DND-41 (cell line): ENCODE results near the gene TF.

ENCODE experiments used
- ATAC-seq: fragments of 200-7000 bp; cut with Tn5 transposase; 3 replicates; pipeline ENCODE4 v1.9.1; 2021; ENCODE audit warnings: low read depth; ENCODE audit not compliant: insufficient read depth
- DNase-seq: peaks from one replicate; pipeline ENCODE4 v3.0.0-alpha.2; 2020
- H2AFZ ChIP-seq: 2 replicates; pipeline ENCODE4 v1.6.0; 2012; ENCODE audit warnings: low read depth, low read length
- H3K27ac ChIP-seq: 2 replicates; pipeline ENCODE4 v1.5.1; 2012; ENCODE audit warnings: low read length, inconsistent platforms
- H3K27me3 ChIP-seq: fragments of 200-600 bp; sonication (generic); 2 replicates; pipeline ENCODE4 v1.6.0; 2012; ENCODE audit warnings: low read length, mild to moderate bottlenecking, inconsistent platforms; ENCODE audit not compliant: insufficient read depth, poor library complexity
- H3K36me3 ChIP-seq: 2 replicates; pipeline ENCODE4 v1.5.1; 2012; ENCODE audit warnings: low read length, inconsistent platforms; ENCODE audit not compliant: insufficient read depth
- H3K4me1 ChIP-seq: 2 replicates; pipeline ENCODE4 v1.5.1; 2012; ENCODE audit warnings: mild to moderate bottlenecking, low read length; ENCODE audit not compliant: insufficient read depth
- H3K4me2 ChIP-seq: 2 replicates; pipeline ENCODE4 v1.6.0; 2012; ENCODE audit warnings: mild to moderate bottlenecking, moderate library complexity, low read length, inconsistent platforms; ENCODE audit not compliant: insufficient read depth
- H3K4me3 ChIP-seq, 2 experiments: fragments of 200-600 bp in 1 of 2; shearing (Covaris generic) in 1 of 2; 2 replicates each; pipeline ENCODE4 v1.5.1; 2012 to 2016; ENCODE audit warnings: inconsistent platforms in 2 of 2, low read length in 2 of 2, mild to moderate bottlenecking in 2 of 2, low read depth in 1 of 2, moderate library complexity in 1 of 2
- H3K79me2 ChIP-seq: 2 replicates; pipeline ENCODE4 v1.6.0; 2012; ENCODE audit warnings: low read length, inconsistent platforms; ENCODE audit not compliant: insufficient read depth
- H3K9ac ChIP-seq: 2 replicates; pipeline ENCODE4 v1.6.0; 2012; ENCODE audit warnings: low read depth, mild to moderate bottlenecking, inconsistent platforms, low read length, moderate library complexity
- H3K9me3 ChIP-seq: 2 replicates; pipeline ENCODE4 v1.5.1; 2012; ENCODE audit warnings: low read length, moderate library complexity, mild to moderate bottlenecking, inconsistent platforms; ENCODE audit not compliant: insufficient read depth, severe bottlenecking
- H4K20me1 ChIP-seq: 2 replicates; pipeline ENCODE4 v1.6.0; 2012; ENCODE audit warnings: low read length; ENCODE audit not compliant: insufficient read depth
- EZH2 ChIP-seq: IDR thresholded peaks from 3 replicates; pipeline ENCODE4 v1.6.1; 2012; ENCODE audit warnings: borderline replicate concordance, low read depth, mild to moderate bottlenecking, moderate library complexity, low read length, inconsistent platforms; ENCODE audit not compliant: severe bottlenecking
- TF ChIP-seq, protein P1 (sequence below): IDR thresholded peaks from 2 replicates; pipeline ENCODE4 v1.5.1; 2012; ENCODE audit warnings: borderline replicate concordance, low read length, moderate library complexity, mild to moderate bottlenecking; ENCODE audit not compliant: poor library complexity, severe bottlenecking; ENCODE audit errors: extremely low read depth

TF gene

DNA sequence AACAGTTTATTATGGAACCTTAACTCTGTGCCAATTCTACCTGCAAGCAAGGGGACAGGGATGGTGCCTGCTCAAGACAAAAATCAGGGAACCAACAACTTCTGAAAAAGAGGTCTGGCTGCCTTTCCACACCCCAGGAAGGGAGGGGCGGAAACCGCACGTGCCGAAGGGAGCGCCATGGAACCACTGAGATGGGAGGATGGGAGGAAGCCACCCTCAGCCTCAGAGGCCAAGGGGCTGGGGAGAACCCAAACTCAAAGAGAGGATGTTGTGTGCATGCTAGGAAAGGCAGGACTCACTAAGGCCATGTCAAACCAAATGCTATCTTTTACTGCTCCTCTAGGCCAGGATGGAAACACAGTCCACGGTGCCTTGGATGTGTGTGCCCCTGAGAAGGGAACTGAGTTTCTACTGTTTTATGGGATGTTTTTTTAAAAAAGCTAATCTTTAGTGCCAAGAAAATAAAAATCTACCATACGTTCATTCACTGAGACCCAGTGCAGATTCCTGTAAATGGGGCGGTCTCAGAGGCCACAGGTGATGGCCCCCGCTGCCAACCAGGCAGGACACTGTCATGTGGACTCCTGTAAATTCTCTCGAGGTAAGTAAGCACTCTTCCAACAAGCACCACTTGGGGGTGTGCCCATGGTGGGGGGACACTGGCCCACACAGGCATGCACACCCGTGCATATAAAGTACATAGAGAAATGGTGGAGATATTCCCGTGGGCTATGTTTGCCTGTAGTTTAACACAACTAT, 80.0 kb downstream of the TF start:
- H3K4me2 ChIP-seq: no peak overlapping the region

DNA sequence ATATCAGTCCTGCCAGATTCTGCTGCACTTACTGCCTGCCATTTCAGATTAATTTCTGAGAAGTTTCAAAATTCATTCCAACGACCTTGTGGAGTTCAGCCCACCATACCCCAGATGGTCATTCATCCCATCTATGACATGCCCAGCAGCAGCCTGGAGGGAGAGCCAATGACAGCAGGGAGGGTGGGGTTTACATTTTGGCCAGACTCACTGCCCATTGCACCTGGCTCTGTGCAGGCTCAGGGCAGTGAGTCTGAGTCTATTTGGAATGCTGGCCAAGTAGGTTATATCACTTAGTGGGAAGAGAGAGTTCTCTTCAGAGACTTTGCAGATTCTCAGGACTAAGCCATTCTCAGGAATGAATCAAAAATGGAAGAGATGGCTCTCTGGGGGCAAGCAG, 80.9 kb downstream of the TF start:
- no peak overlapping the region for H3K4me2 ChIP-seq

More for the DNA sequence above, 80.0 kb downstream of the TF start:
- Histone ChIP-seq H3K36me3 (peaks cover 44% of the 10 kb centered on the region), H3K9me3 (no peaks in the 10 kb centered on the region), H3K4me3 (no peak overlapping the region), H3K9ac (no peak overlapping the region), H3K4me1 (no peaks in the 10 kb centered on the region), H3K27me3 (no peaks in the 10 kb centered on the region), H3K79me2 (no peaks in the 10 kb centered on the region), H2AFZ (no peak overlapping the region), H4K20me1 (0 out of 2 replicates have a peak, but pooled peaks cover 5% of the 10 kb centered on the region), H3K27ac (no peak overlapping the region)
- ATAC-seq (no peak), DNase-seq (no peak)
- TF ChIP-seq, protein P1, sequence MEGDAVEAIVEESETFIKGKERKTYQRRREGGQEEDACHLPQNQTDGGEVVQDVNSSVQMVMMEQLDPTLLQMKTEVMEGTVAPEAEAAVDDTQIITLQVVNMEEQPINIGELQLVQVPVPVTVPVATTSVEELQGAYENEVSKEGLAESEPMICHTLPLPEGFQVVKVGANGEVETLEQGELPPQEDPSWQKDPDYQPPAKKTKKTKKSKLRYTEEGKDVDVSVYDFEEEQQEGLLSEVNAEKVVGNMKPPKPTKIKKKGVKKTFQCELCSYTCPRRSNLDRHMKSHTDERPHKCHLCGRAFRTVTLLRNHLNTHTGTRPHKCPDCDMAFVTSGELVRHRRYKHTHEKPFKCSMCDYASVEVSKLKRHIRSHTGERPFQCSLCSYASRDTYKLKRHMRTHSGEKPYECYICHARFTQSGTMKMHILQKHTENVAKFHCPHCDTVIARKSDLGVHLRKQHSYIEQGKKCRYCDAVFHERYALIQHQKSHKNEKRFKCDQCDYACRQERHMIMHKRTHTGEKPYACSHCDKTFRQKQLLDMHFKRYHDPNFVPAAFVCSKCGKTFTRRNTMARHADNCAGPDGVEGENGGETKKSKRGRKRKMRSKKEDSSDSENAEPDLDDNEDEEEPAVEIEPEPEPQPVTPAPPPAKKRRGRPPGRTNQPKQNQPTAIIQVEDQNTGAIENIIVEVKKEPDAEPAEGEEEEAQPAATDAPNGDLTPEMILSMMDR: no peak
- TF ChIP-seq EZH2: no peak

DNA sequence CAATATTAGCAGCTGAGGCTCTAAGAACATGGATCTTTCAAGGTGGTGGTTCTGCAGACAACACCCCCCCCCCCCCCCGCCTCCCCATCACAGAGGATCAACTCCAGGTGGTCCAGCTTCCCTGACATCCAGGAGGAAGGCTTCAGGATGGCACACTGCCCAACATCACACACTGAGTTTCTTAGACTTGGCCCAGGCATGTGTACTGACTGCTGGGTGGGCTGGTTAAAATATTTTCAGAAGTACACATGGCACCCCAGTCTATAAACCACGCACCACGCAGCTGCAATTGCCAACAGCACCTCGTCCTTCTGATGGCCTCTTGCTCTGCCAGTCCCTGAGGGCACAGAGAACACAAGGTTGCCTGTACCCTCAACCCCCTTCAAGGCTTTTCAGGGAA, 81.5 kb downstream of the TF start:
- ATAC-seq: no peak
- DNase-seq: no peak
- H3K27me3 ChIP-seq: no peaks in the 10 kb centered on the region
- H3K4me2 ChIP-seq: no peak overlapping the region
- H3K9ac ChIP-seq: no peak overlapping the region
- H3K36me3 ChIP-seq: peaks cover 28% of the 10 kb centered on the region
- H3K4me3 ChIP-seq: no peak overlapping the region
- no peak for TF ChIP-seq EZH2
- TF ChIP-seq, protein P1: no peak
- no peak overlapping the region for H3K27ac ChIP-seq
- H4K20me1 ChIP-seq: 0 out of 2 replicates have a peak, but pooled peaks cover 5% of the 10 kb centered on the region
- H3K4me1 ChIP-seq: no peaks in the 10 kb centered on the region
- no peak overlapping the region for H2AFZ ChIP-seq
- H3K79me2 ChIP-seq: no peaks in the 10 kb centered on the region
- H3K9me3 ChIP-seq: no peaks in the 10 kb centered on the region

More for the DNA sequence above, 80.9 kb downstream of the TF start:
- Histone ChIP-seq H4K20me1 (0 out of 2 replicates have a peak, but pooled peaks cover 5% of the 10 kb centered on the region), H2AFZ (no peak overlapping the region), H3K4me1 (no peaks in the 10 kb centered on the region), H3K79me2 (no peaks in the 10 kb centered on the region), H3K36me3 (peaks cover 34% of the 10 kb centered on the region), H3K9me3 (no peaks in the 10 kb centered on the region), H3K27ac (no peak overlapping the region), H3K27me3 (no peaks in the 10 kb centered on the region), H3K4me3 (no peak overlapping the region), H3K9ac (no peak overlapping the region)
- DNase-seq (no peak), ATAC-seq (no peak)
- TF ChIP-seq, protein P1: no peak
- no peak for TF ChIP-seq EZH2
